ENCODE results near the gene SVOP. TPM values are rescaled to one million over a fixed set of nuclear protein-coding genes. Genes with fewer than 3 reads are reported as not detected.
"Not testable (repeated sequence)": the region's sequence is repeated elsewhere in the genome, so short reads cannot be mapped to it uniquely, and the experiment has no call there.

The SVOP gene
- total RNA-seq, 1 donor from 2014 or later: not detected

- Histone ChIP-seq H2AFZ (ENCODE audit: low read depth, low read length) (no peak overlapping the region), H3K9ac (ENCODE audit: low read length) (no peak overlapping the region), H3K4me2 (ENCODE audit: low read length) (no peak overlapping the region), H3K79me2 (ENCODE audit: insufficient read depth, low read length) (no peaks in the 10 kb centered on the region), H3K27me3 (ENCODE audit: insufficient read depth, low read length) (peaks cover 8% of the 10 kb centered on the region), H3K4me3 (ENCODE audit: insufficient read depth, low read depth, low read length) (no peak overlapping the region), H3K36me3 (ENCODE audit: insufficient read depth, low read length) (no peaks in the 10 kb centered on the region), H3K9me3 (ENCODE audit: insufficient read depth, low read depth, low read length) (no peaks in the 10 kb centered on the region), H4K20me1 (ENCODE audit: insufficient read depth, low read length) (no peaks in the 10 kb centered on the region), H3K4me1 (ENCODE audit: insufficient read depth, low read length) (no peaks in the 10 kb centered on the region), H3K27ac (ENCODE audit: low read depth, low read length) (no peak overlapping the region)
- DNase-seq (ENCODE audit: low read depth) (no peak), FAIRE-seq (no peak)
- Mint-ChIP-seq H3K4me1 (ENCODE audit: low read depth, unreplicated experiment) (peaks cover 16% of the 10 kb centered on the region), H3K27me3 (ENCODE audit: low read depth, unreplicated experiment) (no peaks in the 10 kb centered on the region), H3K27ac (ENCODE audit: unreplicated experiment) (no peak overlapping the region), H3K4me3 (ENCODE audit: unreplicated experiment) (no peak overlapping the region), H3K36me3 (ENCODE audit: low read depth, unreplicated experiment) (no peaks in the 10 kb centered on the region), H3K9me3 (ENCODE audit: unreplicated experiment) (peaks cover 6% of the 10 kb centered on the region)
- TF ChIP-seq EZH2 (IDR thresholded peaks at IDR 0.05; ENCODE audit: insufficient read depth, low read length): no peak
- TF ChIP-seq, protein P1, sequence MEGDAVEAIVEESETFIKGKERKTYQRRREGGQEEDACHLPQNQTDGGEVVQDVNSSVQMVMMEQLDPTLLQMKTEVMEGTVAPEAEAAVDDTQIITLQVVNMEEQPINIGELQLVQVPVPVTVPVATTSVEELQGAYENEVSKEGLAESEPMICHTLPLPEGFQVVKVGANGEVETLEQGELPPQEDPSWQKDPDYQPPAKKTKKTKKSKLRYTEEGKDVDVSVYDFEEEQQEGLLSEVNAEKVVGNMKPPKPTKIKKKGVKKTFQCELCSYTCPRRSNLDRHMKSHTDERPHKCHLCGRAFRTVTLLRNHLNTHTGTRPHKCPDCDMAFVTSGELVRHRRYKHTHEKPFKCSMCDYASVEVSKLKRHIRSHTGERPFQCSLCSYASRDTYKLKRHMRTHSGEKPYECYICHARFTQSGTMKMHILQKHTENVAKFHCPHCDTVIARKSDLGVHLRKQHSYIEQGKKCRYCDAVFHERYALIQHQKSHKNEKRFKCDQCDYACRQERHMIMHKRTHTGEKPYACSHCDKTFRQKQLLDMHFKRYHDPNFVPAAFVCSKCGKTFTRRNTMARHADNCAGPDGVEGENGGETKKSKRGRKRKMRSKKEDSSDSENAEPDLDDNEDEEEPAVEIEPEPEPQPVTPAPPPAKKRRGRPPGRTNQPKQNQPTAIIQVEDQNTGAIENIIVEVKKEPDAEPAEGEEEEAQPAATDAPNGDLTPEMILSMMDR (IDR thresholded peaks at IDR 0.05; ENCODE audit: insufficient read depth, low read depth, low read length): no peak
These were observed 12.7 kb upstream of the SVOP start for GRCh38 chr12:109033239-109034196.

- Mint-ChIP-seq H3K27me3 (ENCODE audit: low read depth, unreplicated experiment) (no peaks in the 10 kb centered on the region), H3K9me3 (ENCODE audit: unreplicated experiment) (peaks cover 6% of the 10 kb centered on the region), H3K27ac (ENCODE audit: unreplicated experiment) (no peak overlapping the region), H3K36me3 (ENCODE audit: low read depth, unreplicated experiment) (no peaks in the 10 kb centered on the region), H3K4me1 (ENCODE audit: low read depth, unreplicated experiment) (peaks cover 24% of the 10 kb centered on the region), H3K4me3 (ENCODE audit: unreplicated experiment) (no peak overlapping the region)
- no peak for TF ChIP-seq EZH2 (IDR thresholded peaks at IDR 0.05; ENCODE audit: insufficient read depth, low read length)
- TF ChIP-seq, protein P1 (IDR thresholded peaks at IDR 0.05; ENCODE audit: insufficient read depth, low read depth, low read length): no peak
- FAIRE-seq (no peak), DNase-seq (ENCODE audit: low read depth) (no peak)
- Histone ChIP-seq H3K79me2 (ENCODE audit: insufficient read depth, low read length) (no peaks in the 10 kb centered on the region), H3K4me2 (ENCODE audit: low read length) (no peak overlapping the region), H3K27ac (ENCODE audit: low read depth, low read length) (no peak overlapping the region), H3K36me3 (ENCODE audit: insufficient read depth, low read length) (no peaks in the 10 kb centered on the region), H2AFZ (ENCODE audit: low read depth, low read length) (no peak overlapping the region), H3K27me3 (ENCODE audit: insufficient read depth, low read length) (peaks cover 8% of the 10 kb centered on the region), H4K20me1 (ENCODE audit: insufficient read depth, low read length) (no peaks in the 10 kb centered on the region), H3K4me3 (ENCODE audit: insufficient read depth, low read depth, low read length) (no peak overlapping the region), H3K9ac (ENCODE audit: low read length) (no peak overlapping the region), H3K4me1 (ENCODE audit: insufficient read depth, low read length) (no peaks in the 10 kb centered on the region), H3K9me3 (ENCODE audit: insufficient read depth, low read depth, low read length) (no peaks in the 10 kb centered on the region)
These were observed 8.5 kb upstream of the SVOP start for GRCh38 chr12:109029411-109029810.

DNA sequence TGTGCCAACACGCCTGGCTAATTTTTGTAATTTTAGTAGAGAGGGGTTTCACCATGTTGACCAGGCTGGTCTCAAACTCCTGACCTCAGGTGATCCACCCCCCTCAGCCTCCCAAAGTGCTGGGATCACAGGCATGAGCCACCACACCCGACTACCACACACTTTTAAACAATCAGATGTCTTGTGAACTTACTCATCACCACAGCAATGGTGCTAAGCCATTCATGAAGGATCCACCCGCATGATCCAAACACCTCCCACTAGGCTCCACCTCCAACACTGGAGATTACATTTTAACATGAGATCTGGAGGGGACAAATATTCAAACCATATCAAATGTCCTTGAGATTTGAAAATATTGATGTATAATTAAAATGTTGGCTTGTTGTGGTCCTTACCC, 7.8 kb upstream of the SVOP start:
- H2AFZ ChIP-seq (ENCODE audit: low read depth, low read length); FAIRE-seq; H3K4me2 ChIP-seq (ENCODE audit: low read length); H3K27ac ChIP-seq (ENCODE audit: low read depth, low read length); H4K20me1 ChIP-seq (ENCODE audit: insufficient read depth, low read length); H3K79me2 ChIP-seq (ENCODE audit: insufficient read depth, low read length); H3K27me3 Mint-ChIP-seq (ENCODE audit: low read depth, unreplicated experiment); H3K4me3 ChIP-seq (ENCODE audit: insufficient read depth, low read depth, low read length); H3K27ac Mint-ChIP-seq (ENCODE audit: unreplicated experiment); H3K9me3 ChIP-seq (ENCODE audit: insufficient read depth, low read depth, low read length); H3K4me1 ChIP-seq (ENCODE audit: insufficient read depth, low read length); H3K36me3 Mint-ChIP-seq (ENCODE audit: low read depth, unreplicated experiment); H3K4me3 Mint-ChIP-seq (ENCODE audit: unreplicated experiment); H3K9me3 Mint-ChIP-seq (ENCODE audit: unreplicated experiment); H3K36me3 ChIP-seq (ENCODE audit: insufficient read depth, low read length); DNase-seq (ENCODE audit: low read depth); H3K9ac ChIP-seq (ENCODE audit: low read length); H3K27me3 ChIP-seq (ENCODE audit: insufficient read depth, low read length): not testable (repeated sequence)
- H3K4me1 Mint-ChIP-seq (ENCODE audit: low read depth, unreplicated experiment): peaks cover 24% of the 10 kb centered on the region

All from astrocyte (in vitro differentiated cells and primary cell).